Activated naive CD4-positive, alpha-beta T cell treated with anti-CD3 and anti-CD28 coated beads, Interleukin-2, amount 50 U/mL, for 72 hours (primary cell): ENCODE measurements around the gene ZNF580. TPM values are rescaled to one million over a fixed set of nuclear protein-coding genes. Genes with fewer than 3 reads are reported as not detected.
A peak's percentile ranks its signal among the peaks of the same experiment; 100 is the strongest.

Experiments
- ATAC-seq, 2 donors: fragments of 150-1000 bp; cut with Tn5 transposase; 2 replicates each; pipeline ENCODE4 v1.10.0; 2021; ENCODE audit warnings: mild to moderate bottlenecking in 2 of 2, moderate library complexity in 2 of 2
- DNase-seq, 2 donors: peaks; one replicate each; pipeline ENCODE4 v3.0.0; 2021 to 2022; ENCODE audit warnings: low spot score in 2 of 2
- H3K27ac Mint-ChIP-seq, 2 donors: one replicate each; pipeline ENCODE4 v1.8.0; 2022; ENCODE audit warnings: mild to moderate bottlenecking in 2 of 2, mixed read lengths in 2 of 2
- H3K36me3 Mint-ChIP-seq, 2 donors: one replicate each; pipeline ENCODE4 v1.8.0; 2022; ENCODE audit warnings: mixed read lengths in 2 of 2
- H3K9me3 Mint-ChIP-seq, 2 donors: one replicate each; pipeline ENCODE4 v1.8.0; 2022; ENCODE audit warnings: mixed read lengths in 2 of 2
- total RNA-seq, 2 donors: library from RNA; stranded (reverse); gene quantifications; one replicate each; pipeline ENCODE4 v1.2.3, GENCODE V29; 2022

ZNF580 gene
- total RNA-seq, 2 donors from 2014 or later, result 18.2 to 33.9 TPM

DNA sequence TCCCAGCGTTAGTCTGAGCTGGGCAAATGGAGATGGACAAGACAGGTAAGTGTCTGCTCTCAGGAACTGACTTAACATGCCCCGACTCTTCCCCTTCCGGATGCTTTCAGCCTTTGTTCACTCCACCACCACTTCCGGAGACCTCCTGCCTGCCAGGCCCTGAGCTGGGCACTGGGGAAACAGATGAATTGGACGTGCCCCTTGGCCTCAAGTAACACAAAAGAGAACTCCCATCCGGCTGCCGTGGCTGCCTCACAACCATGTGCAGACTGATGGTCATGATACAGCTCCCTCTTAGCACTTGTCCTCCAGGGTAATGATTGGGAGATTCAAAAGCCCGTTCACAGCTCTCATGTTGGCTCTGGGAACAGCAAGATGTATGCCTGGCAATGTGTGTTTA, 23.4 kb upstream of the ZNF580 start:
- DNase-seq (no peak), ATAC-seq (no peak)
- Mint-ChIP-seq H3K36me3 (peaks cover 0 to 7% of the 10 kb centered on the region in 2 donors), H3K9me3 (no peaks in the 10 kb centered on the region), H3K27ac (no peak overlapping the region)

DNA sequence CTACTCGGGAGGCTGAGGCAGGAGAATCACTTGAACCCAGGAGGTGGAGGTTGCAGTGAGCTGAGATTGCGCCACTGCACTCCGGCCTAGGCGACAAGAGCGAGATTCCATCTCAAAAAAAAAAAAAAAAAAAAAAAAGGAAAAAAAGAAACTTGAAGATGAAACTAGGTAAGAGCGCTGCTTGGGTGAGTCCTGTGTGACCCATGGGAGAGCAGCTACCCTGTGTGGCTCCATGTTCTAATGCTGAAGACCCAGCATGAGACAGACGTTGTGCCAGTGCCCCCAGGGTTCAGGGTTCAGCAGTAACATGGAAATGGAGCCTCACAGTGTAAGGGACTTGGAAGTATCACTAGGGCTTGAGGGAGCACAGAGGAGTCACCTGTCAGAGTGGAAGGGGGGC, 22.4 kb upstream of the ZNF580 start:
- DNase-seq (no peak), ATAC-seq (no peak)
- H3K36me3 Mint-ChIP-seq, result peaks cover 0 to 7% of the 10 kb centered on the region in 2 donors
- no peaks in the 10 kb centered on the region for H3K9me3 Mint-ChIP-seq
- no peak overlapping the region for H3K27ac Mint-ChIP-seq

DNA sequence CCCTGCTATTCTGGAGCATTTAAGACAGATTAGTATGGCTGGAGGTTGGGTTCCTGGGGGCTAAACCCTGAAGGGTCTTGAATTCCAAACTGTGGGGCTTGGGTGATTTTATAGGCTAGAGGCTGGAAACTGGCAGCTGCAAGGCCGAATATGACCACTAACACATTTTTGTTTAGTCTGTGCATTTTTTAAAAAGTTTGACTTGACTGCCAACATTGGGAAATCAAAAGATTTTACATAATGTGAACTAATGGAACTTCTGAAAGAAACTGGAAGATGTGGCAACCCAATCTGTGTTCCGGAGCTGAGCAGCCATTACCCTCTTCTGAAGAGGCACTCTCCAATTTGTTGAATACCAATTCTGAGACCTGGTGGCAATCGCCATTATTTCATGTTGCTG, 21.5 kb upstream of the ZNF580 start:
- Mint-ChIP-seq H3K36me3 (peaks cover 0 to 7% of the 10 kb centered on the region in 2 donors), H3K27ac (no peak overlapping the region), H3K9me3 (peaks cover 0 to 4% of the 10 kb centered on the region in 2 donors)
- ATAC-seq (no peak), DNase-seq (no peak)

DNA sequence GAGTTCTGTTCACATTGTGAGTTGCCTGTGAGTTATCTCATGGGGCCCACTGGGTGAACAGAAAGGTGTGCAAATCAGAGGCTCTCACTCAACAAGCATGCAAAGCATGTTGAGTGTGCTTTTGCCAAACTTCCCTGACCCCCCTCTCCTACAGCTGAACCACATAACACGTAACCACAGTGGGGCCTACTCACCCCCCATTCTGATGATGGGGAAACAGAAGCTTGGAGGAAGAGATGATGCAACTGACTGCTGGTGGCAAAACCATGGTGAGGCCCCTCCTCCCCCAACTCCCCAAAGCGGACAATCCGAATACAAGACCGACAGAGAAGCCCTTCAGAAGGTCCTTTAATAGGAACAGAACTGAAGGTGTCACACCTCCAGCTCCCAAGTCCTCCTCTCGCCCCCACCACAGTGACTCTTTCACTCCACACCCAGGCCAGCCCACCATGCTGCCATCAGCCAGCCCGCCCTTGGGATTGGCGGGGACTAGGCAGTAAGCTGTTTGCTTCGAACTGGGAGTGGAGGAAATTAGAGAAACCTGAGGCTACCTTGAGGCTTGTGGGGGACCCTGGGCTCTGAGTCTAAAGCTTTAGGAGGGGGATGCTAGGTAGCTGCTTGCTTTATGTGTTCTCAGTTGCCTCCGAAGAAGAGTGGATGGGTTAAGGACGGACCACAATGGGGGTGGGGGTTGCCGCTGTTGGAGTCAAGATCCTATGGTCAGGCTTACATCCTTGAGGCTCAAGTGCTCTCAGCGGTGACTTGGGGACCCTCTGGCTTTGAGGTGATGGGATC, 20.2 kb upstream of the ZNF580 start:
- DNase-seq, result no peak
- Mint-ChIP-seq H3K9me3 (peaks cover 0 to 4% of the 10 kb centered on the region in 2 donors), H3K27ac (peak overlapping the region in 1 of 2 donors; percentile 66), H3K36me3 (peaks cover 0 to 7% of the 10 kb centered on the region in 2 donors)
- ATAC-seq, result no peak

DNA sequence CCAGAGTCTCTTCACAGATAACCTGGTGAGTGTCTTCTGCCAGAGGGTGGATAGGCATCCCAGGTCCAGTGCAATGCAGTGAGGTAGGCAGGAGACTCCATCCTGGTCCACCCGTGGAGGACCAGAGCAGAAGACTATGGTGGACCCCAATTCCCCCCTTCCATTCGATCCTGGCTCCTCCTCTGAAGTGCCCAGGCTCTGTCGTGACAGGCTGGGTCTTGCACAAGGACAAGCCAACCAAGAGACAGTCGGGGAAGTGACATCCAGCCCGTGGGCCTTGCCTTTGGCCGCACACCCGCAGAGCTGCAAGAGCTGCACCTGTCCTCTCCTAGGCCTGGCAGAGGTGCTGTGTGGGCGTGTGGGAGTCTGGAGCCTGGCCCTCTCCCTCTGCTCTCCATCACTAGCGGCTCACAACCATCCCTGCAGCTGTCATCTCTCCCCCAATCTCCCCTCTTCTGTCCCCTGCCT, 19.6 kb upstream of the ZNF580 start:
- DNase-seq (no peak), ATAC-seq (no peak)
- Mint-ChIP-seq H3K36me3 (peaks cover 0 to 7% of the 10 kb centered on the region in 2 donors), H3K27ac (no peak overlapping the region), H3K9me3 (peaks cover 0 to 4% of the 10 kb centered on the region in 2 donors)

DNA sequence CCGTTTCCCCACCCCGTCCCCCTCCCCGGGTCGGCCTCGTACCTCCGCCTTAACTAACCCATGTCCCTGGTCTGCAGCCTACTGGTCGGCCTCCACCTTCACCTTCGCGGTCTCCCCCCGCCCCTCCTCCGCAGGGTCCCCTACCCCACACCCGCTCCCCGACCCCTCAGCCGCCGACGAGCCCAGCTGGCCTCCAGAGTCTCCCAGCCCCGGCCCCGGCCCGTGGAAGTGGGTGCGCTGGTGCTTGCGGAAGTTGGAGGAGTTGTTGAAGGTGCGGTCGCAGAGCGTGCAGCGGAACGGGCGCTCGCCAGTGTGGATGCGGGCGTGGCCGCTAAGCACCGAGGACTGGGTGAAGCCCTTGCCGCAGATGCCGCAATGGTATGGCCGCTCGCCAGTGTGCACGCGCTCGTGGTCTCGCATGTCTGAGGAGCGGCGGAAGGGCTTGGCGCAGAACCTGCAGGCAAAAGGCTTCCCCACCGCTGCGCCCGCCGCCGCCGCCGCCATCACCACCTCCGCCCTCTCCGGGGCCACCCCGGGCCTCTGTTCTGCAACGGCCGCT, 19.1 kb upstream of the ZNF580 start:
- ATAC-seq (no peak), DNase-seq (no peak)
- H3K9me3 Mint-ChIP-seq, result peaks cover 0 to 4% of the 10 kb centered on the region in 2 donors
- H3K36me3 Mint-ChIP-seq, result peaks cover 0 to 7% of the 10 kb centered on the region in 2 donors
- no peak overlapping the region for H3K27ac Mint-ChIP-seq

DNA sequence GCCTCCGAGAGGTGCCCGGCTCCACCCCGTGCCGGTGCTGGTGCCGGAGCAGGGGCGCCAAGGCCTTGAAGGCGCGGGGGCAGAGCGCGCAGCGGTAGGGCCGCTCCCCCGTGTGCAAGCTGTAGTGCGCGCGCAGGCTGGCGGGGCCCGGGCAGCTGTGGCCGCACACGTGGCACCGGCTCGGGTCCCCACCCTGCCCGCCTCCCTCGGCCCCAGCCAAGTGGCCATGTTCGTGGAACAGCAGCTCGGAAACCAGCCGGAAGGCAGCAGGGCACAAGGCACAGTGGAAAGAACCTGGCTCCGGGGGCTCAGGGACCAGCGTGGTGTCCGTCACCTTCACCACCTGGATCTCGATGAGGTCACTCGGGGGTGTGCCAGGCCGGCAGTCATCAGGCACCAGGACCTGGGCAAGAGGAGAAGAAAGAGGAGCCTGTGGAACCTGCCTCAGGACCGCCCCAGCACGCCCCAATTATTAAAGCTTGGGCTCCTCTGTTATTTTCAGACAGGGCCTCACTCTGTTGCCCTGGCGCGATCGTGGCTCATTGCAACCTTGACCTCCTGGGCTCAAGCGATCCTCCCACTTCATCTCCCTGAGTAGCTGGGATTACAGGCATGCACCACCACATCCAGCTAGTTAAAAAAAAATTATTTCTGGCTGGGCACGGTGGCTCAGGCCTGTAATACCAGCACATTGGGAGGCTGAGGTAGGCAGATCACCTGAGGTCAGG, 18.4 kb upstream of the ZNF580 start:
- H3K36me3 Mint-ChIP-seq, result peaks cover 0 to 4% of the 10 kb centered on the region in 2 donors

DNA sequence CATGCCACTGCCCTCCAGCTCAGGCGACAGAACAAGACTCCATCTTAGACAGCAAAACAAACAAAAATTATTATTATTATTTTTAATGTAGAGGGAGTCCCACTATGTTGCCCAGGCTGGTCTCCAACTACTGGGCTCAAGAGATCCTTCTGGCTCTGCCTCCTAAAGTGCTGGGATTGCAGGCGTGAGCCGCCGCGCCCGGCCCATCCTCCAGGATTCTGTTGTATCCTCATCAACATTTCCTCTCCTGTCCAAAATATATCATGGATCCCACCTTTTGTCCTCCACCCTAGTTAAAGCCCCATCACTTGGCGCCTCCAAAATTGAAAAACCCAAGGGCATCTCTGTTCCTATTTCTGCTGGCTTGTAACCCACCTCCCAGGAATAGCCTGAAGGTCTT, 17.7 kb upstream of the ZNF580 start:
- Mint-ChIP-seq H3K27ac (peak overlapping the region in 1 of 2 donors; percentile 91), H3K36me3 (no peaks in the 10 kb centered on the region), H3K9me3 (peaks cover 0 to 4% of the 10 kb centered on the region in 2 donors)
- DNase-seq (no peak), ATAC-seq (no peak)

More for the DNA sequence above, 18.4 kb upstream of the ZNF580 start:
- Mint-ChIP-seq H3K27ac (no peak overlapping the region), H3K9me3 (peaks cover 0 to 4% of the 10 kb centered on the region in 2 donors)
- DNase-seq (no peak), ATAC-seq (no peak)

DNA sequence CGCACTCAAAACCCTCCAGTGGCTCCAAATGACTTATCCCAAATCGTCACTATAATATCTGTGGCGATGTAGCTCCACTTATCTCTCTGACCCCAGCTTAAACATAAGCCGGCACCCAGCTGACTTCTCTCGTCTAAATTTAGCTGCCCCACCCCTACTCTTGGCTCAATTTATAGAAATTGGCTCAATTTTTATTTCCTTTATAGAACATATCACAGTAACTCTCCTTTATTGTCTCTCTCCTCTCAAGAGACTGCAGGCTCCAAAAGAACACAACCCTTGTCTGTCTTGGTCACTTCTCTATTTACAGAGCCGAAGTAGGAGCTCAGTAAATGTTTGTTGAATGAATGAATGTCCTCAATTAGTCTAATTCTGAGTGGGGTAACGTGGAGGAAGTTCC, 17.2 kb upstream of the ZNF580 start:
- Mint-ChIP-seq H3K27ac (peak overlapping the region in 1 of 2 donors; percentile 91), H3K36me3 (no peaks in the 10 kb centered on the region), H3K9me3 (peaks cover 0 to 4% of the 10 kb centered on the region in 2 donors)
- ATAC-seq (no peak), DNase-seq (no peak)

DNA sequence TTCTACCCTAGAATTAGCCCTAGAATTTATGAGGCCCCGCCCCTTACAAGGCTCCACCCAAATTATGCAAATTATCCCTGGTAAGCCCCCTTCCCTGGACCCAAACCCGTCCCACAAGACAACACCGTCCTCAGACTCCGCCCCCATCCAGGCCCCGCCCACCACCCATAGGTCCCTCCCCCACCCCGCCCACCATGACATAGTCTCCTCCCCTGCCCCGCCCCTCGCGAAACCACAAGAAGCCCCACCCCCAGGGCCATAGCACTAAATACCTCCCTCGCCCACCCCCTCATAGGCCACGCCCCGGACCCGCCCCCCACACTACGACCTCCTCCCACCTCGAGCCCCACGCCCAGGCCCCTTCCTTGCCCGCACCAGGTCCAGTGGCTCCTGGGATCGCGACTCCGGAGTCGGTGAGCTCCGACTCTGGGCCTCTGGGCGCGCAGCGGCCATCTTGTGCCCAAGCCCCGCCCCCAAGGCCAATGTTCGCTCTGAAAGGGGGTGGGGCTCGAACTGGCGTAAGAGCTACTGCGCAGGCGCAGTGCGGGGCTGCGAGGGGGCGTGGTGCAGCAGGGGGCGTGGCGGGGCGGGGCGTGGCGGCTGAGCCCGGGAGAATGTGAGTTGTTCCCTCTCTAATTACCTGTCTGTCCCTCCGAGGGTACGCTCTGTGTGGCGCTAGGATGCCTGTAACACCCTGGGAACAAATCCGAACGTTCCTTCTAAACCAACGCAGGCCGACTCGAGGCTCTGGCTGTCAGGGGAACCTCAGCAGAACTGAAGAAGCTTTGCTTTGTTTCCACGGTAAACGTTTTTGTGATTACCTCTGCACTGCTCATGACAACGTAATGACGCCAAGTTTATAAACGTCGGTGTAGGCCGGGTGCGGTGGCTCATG, 16.4 kb upstream of the ZNF580 start, which contains the start of gene ZNF784:
Gene ZNF784 (minus strand): TSS at position 458 of the 895 bp plus-strand sequence. CDS start 5 bp downstream, at position 453.
- ATAC-seq (peak; percentile 50 to 74), DNase-seq (peak; percentile 91 to 94)
- H3K27ac Mint-ChIP-seq, result peak within 1 kb of the TSS; percentile 91 to 98
- peaks cover 0 to 4% of the 10 kb centered on the region in 2 donors for H3K9me3 Mint-ChIP-seq
- no peaks in the 10 kb centered on the region for H3K36me3 Mint-ChIP-seq

DNA sequence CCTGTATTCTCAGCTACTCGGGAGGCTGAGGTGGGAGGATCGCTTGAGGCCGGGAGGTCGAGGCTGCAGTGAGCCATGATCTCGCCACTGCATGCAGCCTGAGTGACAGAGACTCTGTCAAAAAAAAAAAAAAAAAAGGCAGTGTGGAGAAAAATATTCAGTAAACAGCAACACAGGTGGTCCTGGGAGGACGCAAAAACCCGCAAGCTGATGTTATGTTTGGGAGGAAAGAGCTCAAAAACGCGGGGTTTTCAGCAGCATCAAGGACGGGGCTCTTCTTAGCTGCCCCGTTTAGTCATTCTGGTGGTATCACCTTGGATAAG, 15.8 kb upstream of the ZNF580 start:
- DNase-seq, result no peak
- Mint-ChIP-seq H3K36me3 (no peaks in the 10 kb centered on the region), H3K9me3 (peaks cover 0 to 4% of the 10 kb centered on the region in 2 donors)

DNA sequence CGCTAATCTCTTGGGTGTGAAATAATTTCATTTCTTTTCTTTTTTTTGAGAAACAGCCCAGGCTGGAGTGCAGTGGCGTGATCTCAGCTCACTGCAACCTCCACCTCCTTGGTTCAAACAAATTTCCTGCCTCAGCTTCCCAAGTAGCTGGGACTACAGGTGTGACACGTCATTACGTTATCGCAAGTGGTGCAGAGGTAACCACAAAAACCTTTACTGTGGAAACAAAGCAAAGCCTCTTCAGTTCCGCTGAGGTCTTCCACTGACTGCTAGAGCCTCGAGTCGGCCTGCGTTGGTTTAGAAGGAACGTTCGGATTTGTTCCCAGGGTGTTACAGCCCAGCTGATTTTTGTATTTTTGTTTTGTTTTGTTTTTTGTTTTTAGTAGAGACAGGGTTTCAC, 14.5 kb upstream of the ZNF580 start:
- peak in 1 of 2 donors; percentile 47 for DNase-seq
- peak; percentile 76 to 90 for ATAC-seq
- Mint-ChIP-seq H3K27ac (peak overlapping the region; percentile 8 to 67), H3K36me3 (no peaks in the 10 kb centered on the region), H3K9me3 (peaks cover 0 to 4% of the 10 kb centered on the region in 2 donors)

More for the DNA sequence above, 15.8 kb upstream of the ZNF580 start:
- peak overlapping the region in 1 of 2 donors; percentile 91 for H3K27ac Mint-ChIP-seq
- no peak for ATAC-seq

DNA sequence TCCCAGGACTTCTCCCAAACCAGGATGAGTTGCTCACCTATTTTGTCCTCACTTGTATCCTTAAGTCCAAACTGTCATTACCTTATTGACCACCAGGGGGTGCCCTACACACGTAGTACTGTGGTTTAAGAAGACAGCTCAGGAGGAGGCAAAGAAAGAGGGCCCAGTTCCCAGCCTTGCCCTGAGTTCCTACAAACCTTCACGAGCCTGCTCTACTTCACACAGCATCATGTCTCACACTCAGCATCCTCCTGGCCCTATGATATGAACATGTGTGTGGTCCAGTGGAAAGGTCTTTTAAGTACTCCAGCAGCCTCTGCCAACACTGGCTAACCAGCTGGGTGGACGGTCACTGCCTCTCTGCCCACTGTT, 8.4 kb upstream of the ZNF580 start:
- ATAC-seq, result peak; percentile 34 to 48
- peak in 1 of 2 donors; percentile 93 for DNase-seq
- H3K9me3 Mint-ChIP-seq, result no peaks in the 10 kb centered on the region
- H3K36me3 Mint-ChIP-seq, result peaks cover 15 to 19% of the 10 kb centered on the region in 2 donors
- peak overlapping the region in 1 of 2 donors; percentile 46 for H3K27ac Mint-ChIP-seq

DNA sequence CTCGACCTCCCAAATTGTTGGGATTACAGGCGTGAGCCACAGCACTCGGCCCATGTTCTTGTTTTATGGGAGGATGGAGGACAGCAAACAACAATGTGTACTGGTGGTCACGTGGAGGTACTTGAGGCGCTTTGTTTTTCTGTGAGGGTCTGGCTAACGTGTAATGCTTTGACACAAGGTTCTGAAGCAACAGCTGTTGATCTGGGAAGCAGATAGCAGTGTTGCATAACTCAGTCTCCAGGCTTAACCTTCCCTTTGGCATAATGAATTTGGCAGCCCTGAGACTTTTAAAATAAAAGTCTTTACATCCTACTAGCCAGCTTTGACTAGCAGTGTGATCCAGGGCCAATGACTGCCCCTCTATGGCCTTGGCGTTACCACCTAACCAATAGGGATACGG, 6.9 kb upstream of the ZNF580 start:
- ATAC-seq, result no peak
- H3K9me3 Mint-ChIP-seq, result peaks cover 0 to under 1% of the 10 kb centered on the region in 2 donors
- no peak for DNase-seq
- H3K36me3 Mint-ChIP-seq, result peaks cover 21 to 26% of the 10 kb centered on the region in 2 donors
- peak overlapping the region in 1 of 2 donors; percentile 99 for H3K27ac Mint-ChIP-seq

DNA sequence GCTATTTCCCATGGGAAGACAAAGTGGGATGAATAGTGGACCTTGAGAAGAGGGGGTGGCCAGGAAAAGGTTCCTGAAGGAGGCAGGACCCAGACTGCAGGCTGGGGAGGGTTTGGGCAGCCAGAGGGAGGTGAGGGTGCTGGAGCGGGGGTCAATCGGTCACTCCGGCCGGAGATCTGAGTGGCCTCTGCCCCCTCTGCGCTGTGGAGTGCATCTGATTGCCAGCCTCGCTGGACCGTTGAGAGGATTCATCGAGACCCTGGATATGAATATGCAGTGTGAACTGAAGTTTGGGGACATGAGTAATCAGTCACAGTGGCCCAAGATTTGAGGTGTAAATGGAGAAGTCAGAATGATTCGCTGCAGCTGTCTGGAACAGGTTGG, 5.5 kb upstream of the ZNF580 start:
- H3K9me3 Mint-ChIP-seq, result peaks cover 1 to 4% of the 10 kb centered on the region in 2 donors
- ATAC-seq, result peak in 1 of 2 donors; percentile 61
- no peak for DNase-seq
- peak overlapping the region; percentile 99 to 100 for H3K27ac Mint-ChIP-seq
- peaks cover 26 to 38% of the 10 kb centered on the region in 2 donors for H3K36me3 Mint-ChIP-seq

DNA sequence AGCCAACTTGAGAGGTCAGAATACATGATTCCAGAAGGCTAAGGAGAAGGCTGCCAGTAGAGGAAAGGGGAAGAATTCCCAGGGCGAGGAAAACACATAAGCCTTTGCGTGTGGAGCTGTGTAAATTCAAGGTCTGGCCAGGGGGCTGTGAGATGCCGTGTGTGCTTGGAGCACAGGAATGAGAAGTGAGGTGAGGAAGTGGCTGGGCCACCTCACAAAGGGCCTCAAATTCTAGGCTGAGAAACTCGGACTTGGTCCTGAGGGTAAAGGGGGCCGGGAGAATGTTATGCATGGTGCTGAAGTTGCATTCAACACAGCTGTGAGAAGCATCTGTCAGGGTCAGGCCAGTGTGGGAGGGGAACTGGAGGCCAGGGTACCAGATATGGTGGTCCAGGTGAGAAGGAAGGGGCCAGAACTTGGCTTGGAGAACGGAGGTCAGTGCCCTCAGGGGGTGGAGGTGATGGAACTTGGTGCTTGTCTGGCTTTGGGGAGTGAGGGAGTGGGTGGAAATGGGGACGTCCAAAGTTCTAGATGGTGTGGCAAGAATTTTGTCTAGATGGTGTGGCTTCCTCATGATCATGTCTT, 4.9 kb upstream of the ZNF580 start:
- peaks cover 29 to 39% of the 10 kb centered on the region in 2 donors for H3K36me3 Mint-ChIP-seq
- peak overlapping the region; percentile 99 to 100 for H3K27ac Mint-ChIP-seq
- no peak for ATAC-seq
- DNase-seq, result no peak
- H3K9me3 Mint-ChIP-seq, result peaks cover 4% of the 10 kb centered on the region in 2 donors
